ENCODE results near the gene KIF9.
"Not testable (repeated sequence)": the region's sequence is repeated elsewhere in the genome, so short reads cannot be mapped to it uniquely, and the experiment has no call there.

The KIF9 gene

DNA sequence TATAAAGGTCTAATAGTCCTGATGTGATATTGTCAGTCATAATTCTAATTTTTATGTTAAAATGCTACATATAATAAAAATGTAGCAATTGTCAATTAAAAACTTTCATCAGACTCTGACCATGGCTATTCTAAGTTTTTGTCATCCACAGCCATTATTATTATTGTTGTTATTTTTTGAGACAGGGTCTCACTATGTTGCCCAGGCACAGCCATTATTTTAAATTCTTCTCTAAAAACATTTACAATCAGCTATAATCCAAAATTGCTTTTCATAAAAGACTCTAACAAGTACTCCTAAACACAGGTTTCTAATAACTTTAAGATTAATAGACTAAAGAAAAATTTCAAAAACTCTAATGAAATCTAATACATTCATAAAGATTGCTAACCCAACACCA, 77.7 kb downstream of the KIF9 start:
- Mint-ChIP-seq H3K4me3 (no peak overlapping the region), H3K9me3 (no peaks in the 10 kb centered on the region), H3K27me3 (ENCODE audit: low read depth) (no peaks in the 10 kb centered on the region), H3K4me1 (ENCODE audit: low read depth) (no peaks in the 10 kb centered on the region), H3K36me3 (ENCODE audit: low read depth) (no peaks in the 10 kb centered on the region), H3K27ac (no peak overlapping the region)

GRCh38 chr3:47202542-47202941, 80.1 kb downstream of the KIF9 start:
- Mint-ChIP-seq H3K4me3 (no peak overlapping the region), H3K4me1 (ENCODE audit: low read depth) (no peaks in the 10 kb centered on the region), H3K36me3 (ENCODE audit: low read depth) (no peaks in the 10 kb centered on the region), H3K27me3 (ENCODE audit: low read depth) (no peaks in the 10 kb centered on the region), H3K9me3 (no peaks in the 10 kb centered on the region), H3K27ac (no peak overlapping the region)

DNA sequence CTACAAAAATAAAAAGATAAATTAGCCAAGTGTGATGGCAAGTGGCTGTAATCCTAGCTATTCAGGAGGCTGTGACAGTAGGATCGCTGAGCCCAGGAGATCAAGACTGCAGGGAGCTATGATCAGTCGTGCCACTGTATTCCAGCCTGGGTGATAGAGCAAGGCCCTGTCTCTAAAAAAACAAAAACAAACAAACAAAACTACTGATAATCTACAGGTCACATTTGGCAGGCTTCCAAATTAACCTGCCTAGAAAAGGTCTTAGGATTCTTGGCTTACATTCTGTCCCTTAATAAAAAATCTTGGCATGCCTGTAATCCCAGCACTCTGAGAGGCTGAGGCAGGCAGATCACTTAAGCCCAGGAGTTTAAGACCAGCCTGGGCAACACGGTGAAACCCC, 85.3 kb downstream of the KIF9 start:
- H3K27me3 Mint-ChIP-seq (ENCODE audit: low read depth): no peaks in the 10 kb centered on the region

GRCh38 chr3:47194994-47195393, 87.6 kb downstream of the KIF9 start:
- no peak overlapping the region for H3K27ac Mint-ChIP-seq
- H3K4me1 Mint-ChIP-seq (ENCODE audit: low read depth): no peaks in the 10 kb centered on the region
- peaks cover 6% of the 10 kb centered on the region for H3K36me3 Mint-ChIP-seq (ENCODE audit: low read depth)
- no peaks in the 10 kb centered on the region for H3K9me3 Mint-ChIP-seq
- H3K4me3 Mint-ChIP-seq: no peak overlapping the region
- no peaks in the 10 kb centered on the region for H3K27me3 Mint-ChIP-seq (ENCODE audit: low read depth)

More for the DNA sequence above, 85.3 kb downstream of the KIF9 start:
- H3K9me3 Mint-ChIP-seq: no peaks in the 10 kb centered on the region
- peaks cover 6% of the 10 kb centered on the region for H3K36me3 Mint-ChIP-seq (ENCODE audit: low read depth)
- no peaks in the 10 kb centered on the region for H3K4me1 Mint-ChIP-seq (ENCODE audit: low read depth)
- H3K4me3 Mint-ChIP-seq: no peak overlapping the region
- no peak overlapping the region for H3K27ac Mint-ChIP-seq

- H3K27me3 Mint-ChIP-seq (ENCODE audit: low read depth): no peaks in the 10 kb centered on the region
- H3K9me3 Mint-ChIP-seq: no peaks in the 10 kb centered on the region
- H3K36me3 Mint-ChIP-seq (ENCODE audit: low read depth): peaks cover 6% of the 10 kb centered on the region
- H3K27ac Mint-ChIP-seq: no peak overlapping the region
- H3K4me1 Mint-ChIP-seq (ENCODE audit: low read depth): no peaks in the 10 kb centered on the region
- H3K4me3 Mint-ChIP-seq: no peak overlapping the region
Observed at GRCh38 chr3:47193871-47194859, 88.4 kb downstream of the KIF9 start.

GRCh38 chr3:47186285-47186684, 96.3 kb downstream of the KIF9 start:
- no peaks in the 10 kb centered on the region for H3K27me3 Mint-ChIP-seq (ENCODE audit: low read depth)
- H3K27ac Mint-ChIP-seq: no peak overlapping the region
- H3K9me3 Mint-ChIP-seq: no peaks in the 10 kb centered on the region
- H3K36me3 Mint-ChIP-seq (ENCODE audit: low read depth): no peaks in the 10 kb centered on the region
- H3K4me3 Mint-ChIP-seq: no peak overlapping the region
- no peaks in the 10 kb centered on the region for H3K4me1 Mint-ChIP-seq (ENCODE audit: low read depth)

DNA sequence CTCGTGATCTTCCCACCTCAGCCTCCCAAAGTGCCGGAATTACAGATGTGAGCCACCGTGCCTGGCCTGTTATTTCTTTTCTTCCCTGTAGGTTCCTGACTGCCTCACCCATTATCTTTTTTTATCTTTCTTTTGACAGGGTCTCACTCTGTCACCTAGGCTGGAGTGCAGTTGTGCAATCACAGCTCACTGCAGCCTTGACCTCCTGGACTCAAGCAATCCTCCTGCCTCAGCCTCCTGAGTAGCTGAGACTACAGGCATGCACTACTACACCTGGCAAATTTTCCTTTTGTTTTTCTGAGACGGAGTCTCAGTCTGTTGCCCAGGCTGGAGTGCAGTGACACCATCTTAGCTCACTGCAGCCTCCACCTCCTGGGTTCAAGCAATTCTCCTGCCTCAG, 100.9 kb downstream of the KIF9 start:
- H3K27me3 Mint-ChIP-seq (ENCODE audit: low read depth); H3K36me3 Mint-ChIP-seq (ENCODE audit: low read depth); H3K9me3 Mint-ChIP-seq; H3K4me3 Mint-ChIP-seq; H3K27ac Mint-ChIP-seq; H3K4me1 Mint-ChIP-seq (ENCODE audit: low read depth): not testable (repeated sequence)

GRCh38 chr3:47180011-47180410, 102.6 kb downstream of the KIF9 start:
- not testable (repeated sequence) for H3K9me3 Mint-ChIP-seq; H3K4me1 Mint-ChIP-seq (ENCODE audit: low read depth); H3K36me3 Mint-ChIP-seq (ENCODE audit: low read depth); H3K27ac Mint-ChIP-seq; H3K4me3 Mint-ChIP-seq; H3K27me3 Mint-ChIP-seq (ENCODE audit: low read depth)

All from T-helper 1 cell treated with Interleukin-12 subunit alpha and Interleukin-12 subunit beta and Interleukin-4 antibody, amounts not matched to agents 30 μg/mL and 1 μg/mL, for 36 hours (primary cell).